H1 (cell line): ENCODE data around the gene TTC6. TPM values are rescaled to one million over a fixed set of nuclear protein-coding genes. Genes with fewer than 3 reads are reported as not detected.

Experiments
- CTCF ChIA-PET: fragments of 300-600 bp; sonication (Branson Sonifier 250); formaldehyde crosslinking; loops from one replicate; lab custom pipeline; 2021; ENCODE audit not compliant: partially characterized antibody; lab: Charles Lee
- POLR2A ChIA-PET: fragments of 300-600 bp; sonication (Branson Sonifier 250); formaldehyde crosslinking; loops from one replicate; lab custom pipeline; 2021; ENCODE audit warnings: inconsistent platforms; ENCODE audit not compliant: partially characterized antibody; lab: Charles Lee
- DNase-seq, 2 experiments: peaks; one replicate each; pipeline versions ENCODE4 v3.0.0 to v3.0.0-alpha.2; 2010 to 2022; ENCODE audit warnings: low spot score in 2 of 2, low read depth in 1 of 2, mixed read lengths in 1 of 2
- FAIRE-seq: peaks from 2 replicates; lab custom pipeline; 2011; peaks lifted over from hg19 to GRCh38; lab: Jason Lieb, UNC
- H2AFZ ChIP-seq: 2 replicates; pipeline ENCODE4 v1.8.1; 2012; ENCODE audit warnings: low read length, inconsistent platforms
- H2AK5ac ChIP-seq: 2 replicates; pipeline ENCODE4 v1.6.1; 2013; ENCODE audit warnings: low read depth, low read length
- H2BK120ac ChIP-seq: replicated peaks from 2 replicates; pipeline ENCODE3; 2013; ENCODE audit warnings: low read depth, low read length, inconsistent platforms
- H2BK12ac ChIP-seq: 2 replicates; pipeline ENCODE4 v1.6.1; 2013; ENCODE audit warnings: low read depth, low read length
- H2BK15ac ChIP-seq: 2 replicates; pipeline ENCODE4 v1.6.1; 2013; ENCODE audit warnings: low read length
- H2BK20ac ChIP-seq: 2 replicates; pipeline ENCODE4 v1.6.1; 2013; ENCODE audit warnings: low read length
- H2BK5ac ChIP-seq: 2 replicates; pipeline ENCODE4 v1.6.1; 2013; ENCODE audit warnings: low read depth, low read length
- H3K14ac ChIP-seq: 2 replicates; pipeline ENCODE4 v1.6.1; 2013; ENCODE audit warnings: inconsistent platforms; ENCODE audit not compliant: insufficient read length
- H3K18ac ChIP-seq: 2 replicates; pipeline ENCODE4 v1.6.1; 2013; ENCODE audit warnings: low read length; ENCODE audit errors: extremely low read depth
- H3K23ac ChIP-seq: 2 replicates; pipeline ENCODE4 v1.6.1; 2013; ENCODE audit warnings: inconsistent platforms; ENCODE audit not compliant: insufficient read length
- H3K23me2 ChIP-seq: 2 replicates; pipeline ENCODE4 v1.6.1; 2013; ENCODE audit warnings: low read depth, low read length
- H3K27ac ChIP-seq: 2 replicates; pipeline ENCODE4 v1.6.1; 2011; ENCODE audit warnings: low read depth, low read length, inconsistent platforms
- H3K27me3 ChIP-seq, 4 experiments: replicated peaks in 1 of 4; 1 replicate in 1 of 4; 2 replicates in 3 of 4; pipeline versions ENCODE4 v1.6.1 to v1.8.1; 2011 to 2013; ENCODE audit warnings: low read length in 3 of 4, mild to moderate bottlenecking in 3 of 4, inconsistent platforms in 2 of 4, mixed read lengths in 2 of 4, moderate library complexity in 1 of 4; ENCODE audit not compliant: control insufficient read depth in 3 of 4, insufficient read depth in 3 of 4; ENCODE audit errors: extremely low read depth in 1 of 4
- H3K36me3 ChIP-seq, 4 experiments: 2 replicates each; pipeline versions ENCODE4 v1.6.1 to v1.8.1; 2011 to 2013; ENCODE audit warnings: mild to moderate bottlenecking in 4 of 4, low read length in 3 of 4, moderate library complexity in 2 of 4, control low read depth in 1 of 4, inconsistent platforms in 1 of 4; ENCODE audit not compliant: insufficient read depth in 4 of 4, control insufficient read depth in 2 of 4
- H3K4ac ChIP-seq: replicated peaks from 2 replicates; pipeline ENCODE3; 2013; ENCODE audit warnings: low read length, low read depth, mixed read lengths, inconsistent platforms; ENCODE audit not compliant: insufficient read length
- H3K4me1 ChIP-seq, 4 experiments: replicated peaks in 1 of 4; 1 replicate in 1 of 4; 2 replicates in 3 of 4; pipeline versions ENCODE4 v1.6.1 to v1.8.1; 2011 to 2013; ENCODE audit warnings: low read length in 3 of 4, inconsistent platforms in 2 of 4, mixed read lengths in 1 of 4; ENCODE audit not compliant: insufficient read depth in 4 of 4, control insufficient read depth in 3 of 4
- H3K4me2 ChIP-seq, 2 experiments: 2 replicates each; pipeline versions ENCODE4 v1.6.1 to v1.8.1; 2011 to 2013; ENCODE audit warnings: low read depth in 2 of 2, low read length in 2 of 2, control low read depth in 1 of 2, inconsistent platforms in 1 of 2, mild to moderate bottlenecking in 1 of 2; ENCODE audit not compliant: insufficient read depth in 1 of 2
- H3K4me3 ChIP-seq, 4 experiments: fragments of 200-600, 300-600 bp in 1 of 4; sonication (generic), shearing (Covaris generic), sonication (Bioruptor Twin) in 1 of 4; 2 replicates each; pipeline versions ENCODE4 v1.5.1 to v1.8.1; 2011 to 2016; ENCODE audit warnings: low read length in 4 of 4, low read depth in 3 of 4, control low read depth in 2 of 4, inconsistent platforms in 2 of 4, mild to moderate bottlenecking in 2 of 4, mixed read lengths in 1 of 4, moderate library complexity in 1 of 4; ENCODE audit not compliant: insufficient read depth in 2 of 4; ENCODE audit errors: extremely low read depth in 1 of 4
- H3K56ac ChIP-seq: replicated peaks from 2 replicates; pipeline ENCODE3; 2013; ENCODE audit warnings: low read depth, mild to moderate bottlenecking, mixed read lengths, low read length, inconsistent platforms; ENCODE audit not compliant: insufficient read length
- H3K79me1 ChIP-seq: 2 replicates; pipeline ENCODE4 v1.6.1; 2013; ENCODE audit warnings: low read depth, low read length, control low read depth
- H3K79me2 ChIP-seq, 2 experiments: 2 replicates each; pipeline versions ENCODE4 v1.6.1 to v1.8.1; 2012 to 2013; ENCODE audit warnings: low read length in 2 of 2, mild to moderate bottlenecking in 2 of 2, inconsistent platforms in 1 of 2; ENCODE audit not compliant: insufficient read depth in 2 of 2, control insufficient read depth in 1 of 2
- H3K9ac ChIP-seq, 4 experiments: replicated peaks in 1 of 4; 1 replicate in 1 of 4; 2 replicates in 3 of 4; pipeline versions ENCODE4 v1.6.1 to v1.8.1; 2011 to 2013; ENCODE audit warnings: low read depth in 3 of 4, low read length in 3 of 4, control low read depth in 2 of 4, mild to moderate bottlenecking in 2 of 4, moderate library complexity in 2 of 4, inconsistent platforms in 1 of 4; ENCODE audit errors: extremely low read depth in 1 of 4
- H3K9me3 ChIP-seq, 2 experiments: 2 replicates each; pipeline versions ENCODE4 v1.6.1 to v1.8.1; 2012 to 2013; ENCODE audit warnings: mild to moderate bottlenecking in 2 of 2, moderate library complexity in 2 of 2, control low read depth in 1 of 2, inconsistent platforms in 1 of 2, low read depth in 1 of 2, low read length in 1 of 2, mixed read lengths in 1 of 2; ENCODE audit not compliant: insufficient read depth in 2 of 2
- H4K20me1 ChIP-seq, 2 experiments: replicated peaks in 1 of 2; 2 replicates each; pipeline versions ENCODE3 to v1.8.1; 2011 to 2013; ENCODE audit warnings: inconsistent platforms in 2 of 2, low read length in 2 of 2, mild to moderate bottlenecking in 1 of 2; ENCODE audit not compliant: insufficient read depth in 2 of 2, control insufficient read depth in 1 of 2
- H4K5ac ChIP-seq: 2 replicates; pipeline ENCODE4 v1.6.1; 2013; ENCODE audit warnings: low read length, low read depth, mixed read lengths, inconsistent platforms; ENCODE audit not compliant: insufficient read length
- H4K8ac ChIP-seq: 2 replicates; pipeline ENCODE4 v1.8.0; 2013; ENCODE audit warnings: mild to moderate bottlenecking, moderate library complexity, low read length, inconsistent platforms; ENCODE audit not compliant: insufficient read depth; ENCODE audit errors: extremely low read depth
- H4K91ac ChIP-seq: replicated peaks from 2 replicates; pipeline ENCODE3; 2013; ENCODE audit warnings: low read length, mixed read lengths, inconsistent platforms; ENCODE audit not compliant: insufficient read length
- CEBPB ChIP-seq: IDR thresholded peaks from 2 replicates; pipeline ENCODE4 v1.6.1; 2012; ENCODE audit warnings: low read depth, low read length
- CHD2 ChIP-seq: IDR thresholded peaks from 2 replicates; pipeline ENCODE4 v1.6.1; 2012; ENCODE audit warnings: low read length, improper control_type of control experiment
- KDM5A ChIP-seq: fragments of 200-600 bp; IDR thresholded peaks from 2 replicates; pipeline ENCODE4 v1.7.1; 2012; ENCODE audit warnings: mild to moderate bottlenecking, low read length, inconsistent platforms, mixed read lengths
- NRF1 ChIP-seq: IDR thresholded peaks from 2 replicates; pipeline ENCODE4 v1.6.1; 2011; ENCODE audit warnings: mild to moderate bottlenecking, low read depth, low read length, improper control_type of control experiment
- POLR2AphosphoS5 ChIP-seq: IDR thresholded peaks from 2 replicates; pipeline ENCODE4 v1.6.1; 2011; ENCODE audit warnings: low read depth, low read length
- SIX5 ChIP-seq: IDR thresholded peaks from 2 replicates; pipeline ENCODE4 v1.6.1; 2011; ENCODE audit warnings: mild to moderate bottlenecking, low read depth, low read length
- TAF1 ChIP-seq: IDR thresholded peaks from 2 replicates; pipeline ENCODE4 v1.6.1; 2011; ENCODE audit warnings: mild to moderate bottlenecking, low read depth, low read length
- WGBS, 2 experiments: shearing (Covaris generic) in 1 of 2; methylation state at CpG; one replicate each; pipeline versions ENCODE4 v1.1.6 to v1.1.7; 2013 to 2015; ENCODE audit warnings: low lambda C conversion rate in 2 of 2, mixed read lengths in 2 of 2, inconsistent platforms in 1 of 2, low coverage in 1 of 2, missing lambda C conversion rate in 1 of 2; ENCODE audit not compliant: insufficient replicate concordance in 2 of 2, insufficient coverage in 1 of 2, insufficient read length in 1 of 2; ENCODE audit errors: extremely low coverage in 1 of 2, missing lambda C conversion rate in 1 of 2; 5-methylcytosine and 5-hydroxymethylcytosine counted together
- polyA plus RNA-seq, 7 experiments: library from polyadenylated mRNA; depleted of rRNA in 3 of 7; stranded (reverse) in 5 of 7; unstranded in 2 of 7; fragments of >200 nt in 5 of 7; fragments of 200-250 nt in 2 of 7; gene quantifications; 1 replicate in 5 of 7; 2 replicates in 1 of 7; 4 replicates in 1 of 7; pipeline versions ENCODE4 v1.2.1 to v1.2.3, GENCODE V29; 2011 to 2013; ENCODE audit warnings: missing spikeins in 2 of 7, mixed read lengths in 2 of 7
- total RNA-seq: library from RNA; stranded (reverse); fragmentation: NEBNext Ultra II Directional; extraction: Animal tissue kit (Norgen Biotek cat#: 25700); gene quantifications from 2 replicates; pipeline ENCODE4 v1.2.1, GENCODE V29; 2021
- TF ChIP-seq, protein P1 (sequence below), 3 experiments: IDR thresholded peaks; 1 replicate in 2 of 3; 2 replicates in 1 of 3; pipeline versions ENCODE4 v1.5.1 to v1.6.1; 2011; ENCODE audit warnings: low read length in 3 of 3, mild to moderate bottlenecking in 3 of 3, inconsistent platforms in 2 of 3, low read depth in 1 of 3, moderate library complexity in 1 of 3; ENCODE audit not compliant: insufficient read depth in 1 of 3; ENCODE audit errors: control extremely low read depth in 1 of 3
- TF ChIP-seq, protein P2 (sequence below): IDR thresholded peaks from 2 replicates; pipeline ENCODE4 v1.6.1; 2012; ENCODE audit warnings: inconsistent platforms

The TTC6 gene
- total and polyA plus RNA-seq, 2 of the 8 experiments (the other 6 are each of a cell fraction or from before 2014, with no cell fraction given) = 0.02 TPM; not detected in 1

DNA sequence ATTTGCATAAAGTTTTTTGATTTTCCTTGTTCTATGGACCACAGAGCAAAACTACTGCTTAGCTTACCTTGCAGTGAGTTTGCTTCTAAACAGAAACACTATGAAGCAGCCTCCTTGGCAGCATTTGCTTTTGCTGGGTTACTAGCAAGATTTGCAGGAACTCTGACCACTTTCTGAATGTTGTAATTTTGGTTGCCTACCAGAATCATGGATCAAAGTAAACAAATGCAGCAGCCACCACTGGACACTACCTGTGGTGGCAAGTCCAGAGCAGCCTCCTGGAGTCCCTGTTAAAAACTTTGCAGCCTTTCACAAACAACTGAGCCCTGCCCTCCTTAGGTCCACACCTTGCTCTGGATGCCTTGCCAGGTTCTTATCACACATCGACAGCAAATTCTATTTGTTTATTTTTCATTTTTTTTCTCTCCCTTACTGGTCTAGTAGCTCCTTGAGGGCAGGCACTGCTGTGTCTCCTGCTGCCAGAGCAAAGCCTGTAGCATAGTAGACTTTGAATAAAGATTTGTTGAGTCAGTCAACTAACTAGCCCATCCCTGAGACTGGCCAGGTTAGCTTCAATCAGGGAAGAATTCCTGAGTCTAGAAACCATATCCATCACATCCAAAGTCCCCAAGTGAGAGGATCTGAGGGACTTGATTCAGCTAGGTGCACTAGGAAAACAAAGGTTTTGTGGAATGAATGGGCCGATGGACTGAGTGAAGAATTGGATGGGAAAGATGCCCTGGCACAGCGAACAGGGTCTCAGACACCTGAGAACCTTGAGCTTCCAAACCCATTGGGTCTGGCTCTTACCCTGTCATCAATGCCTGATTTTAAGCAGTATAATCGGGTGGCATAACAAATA is 5.7 kb downstream of the TTC6 start:
- H4K5ac ChIP-seq = no peak overlapping the region
- no peak overlapping the region for H3K27ac ChIP-seq
- H3K4ac ChIP-seq = no peak overlapping the region
- no peak for FAIRE-seq
- H3K4me1 ChIP-seq = peaks cover 0 to 19% (median 13%) of the 10 kb centered on the region in 4 experiments; a peak in 6 of 7 replicates
- no peak for DNase-seq
- no peak overlapping the region for H2AK5ac ChIP-seq
- no peak overlapping the region for H3K18ac ChIP-seq
- peaks cover 62 to 91% (median 84%) of the 10 kb centered on the region in 4 experiments for H3K27me3 ChIP-seq
- H3K36me3 ChIP-seq = no peaks in the 10 kb centered on the region
- H2BK15ac ChIP-seq = no peak overlapping the region
- H2BK120ac ChIP-seq = no peak overlapping the region
- WGBS, 2 experiments = 93% methylated on average over 4 of the region's 4 CpGs; no CpG with 5 or more reads in 1 of the 2 experiments
- peaks cover 5% of the 10 kb centered on the region for H3K23me2 ChIP-seq
- no peak overlapping the region for H3K9ac ChIP-seq
- H3K23ac ChIP-seq = no peak overlapping the region
- H2BK5ac ChIP-seq = no peak overlapping the region
- no peak overlapping the region for H4K91ac ChIP-seq
- H3K14ac ChIP-seq = no peak overlapping the region
- ChIA-PET POLR2A (interaction anchor here (0.6 to 1.5 kb wide), 3 partner anchors 9 to 403 kb away, joined by 3 to 5 read pairs (median 4); partner anchors contain the start of gene MIPOL1), CTCF (interaction anchor here (0.6 to 7.6 kb wide), 11 partner anchors 8 to 371 kb away, joined by 3 to 62 read pairs (median 6); no protein-coding TSS in a partner anchor)
- no peak overlapping the region for H2BK20ac ChIP-seq
- H2BK12ac ChIP-seq = no peak overlapping the region
- no peaks in the 10 kb centered on the region for H3K79me1 ChIP-seq
- H4K8ac ChIP-seq = no peak overlapping the region
- H3K56ac ChIP-seq = no peak overlapping the region
- no peaks in the 10 kb centered on the region for H3K79me2 ChIP-seq
- no peak overlapping the region; a peak in 1 of 4 replicates for H3K4me2 ChIP-seq
- no peak overlapping the region for H3K4me3 ChIP-seq
- no peak overlapping the region for H2AFZ ChIP-seq
- peaks cover 6 to 23% of the 10 kb centered on the region in 2 experiments for H4K20me1 ChIP-seq
- no peaks in the 10 kb centered on the region for H3K9me3 ChIP-seq
- no peak for TF ChIP-seq CEBPB
- TF ChIP-seq POLR2AphosphoS5 = no peak
- TF ChIP-seq, protein P1, sequence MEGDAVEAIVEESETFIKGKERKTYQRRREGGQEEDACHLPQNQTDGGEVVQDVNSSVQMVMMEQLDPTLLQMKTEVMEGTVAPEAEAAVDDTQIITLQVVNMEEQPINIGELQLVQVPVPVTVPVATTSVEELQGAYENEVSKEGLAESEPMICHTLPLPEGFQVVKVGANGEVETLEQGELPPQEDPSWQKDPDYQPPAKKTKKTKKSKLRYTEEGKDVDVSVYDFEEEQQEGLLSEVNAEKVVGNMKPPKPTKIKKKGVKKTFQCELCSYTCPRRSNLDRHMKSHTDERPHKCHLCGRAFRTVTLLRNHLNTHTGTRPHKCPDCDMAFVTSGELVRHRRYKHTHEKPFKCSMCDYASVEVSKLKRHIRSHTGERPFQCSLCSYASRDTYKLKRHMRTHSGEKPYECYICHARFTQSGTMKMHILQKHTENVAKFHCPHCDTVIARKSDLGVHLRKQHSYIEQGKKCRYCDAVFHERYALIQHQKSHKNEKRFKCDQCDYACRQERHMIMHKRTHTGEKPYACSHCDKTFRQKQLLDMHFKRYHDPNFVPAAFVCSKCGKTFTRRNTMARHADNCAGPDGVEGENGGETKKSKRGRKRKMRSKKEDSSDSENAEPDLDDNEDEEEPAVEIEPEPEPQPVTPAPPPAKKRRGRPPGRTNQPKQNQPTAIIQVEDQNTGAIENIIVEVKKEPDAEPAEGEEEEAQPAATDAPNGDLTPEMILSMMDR (IDR thresholded peaks at IDR 0.05; ENCODE audit: control extremely low read depth in 1 of 3, insufficient read depth in 1 of 3, low read depth in 1 of 3, low read length in 3 of 3) = no peak
- no peak for TF ChIP-seq SIX5
- TF ChIP-seq, protein P2, sequence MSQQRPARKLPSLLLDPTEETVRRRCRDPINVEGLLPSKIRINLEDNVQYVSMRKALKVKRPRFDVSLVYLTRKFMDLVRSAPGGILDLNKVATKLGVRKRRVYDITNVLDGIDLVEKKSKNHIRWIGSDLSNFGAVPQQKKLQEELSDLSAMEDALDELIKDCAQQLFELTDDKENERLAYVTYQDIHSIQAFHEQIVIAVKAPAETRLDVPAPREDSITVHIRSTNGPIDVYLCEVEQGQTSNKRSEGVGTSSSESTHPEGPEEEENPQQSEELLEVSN = no peak
- TF ChIP-seq TAF1 = no peak
- no peak for TF ChIP-seq CHD2
- no peak for TF ChIP-seq KDM5A
- TF ChIP-seq NRF1 = no peak
